PFSK-1 (cell line): ENCODE results near the gene SCNN1B.

Experiments used
- FOXP2 ChIP-seq: optimal IDR thresholded peaks from 2 replicates; pipeline ENCODE3; 2011; ENCODE audit warnings: borderline replicate concordance, control low read depth, inconsistent platforms; ENCODE audit not compliant: insufficient read depth; ENCODE audit errors: extremely low read length, extremely low read depth
- POLR2AphosphoS5 ChIP-seq: IDR thresholded peaks from 2 replicates; pipeline ENCODE4 v1.6.1; 2012; ENCODE audit warnings: low read depth, mild to moderate bottlenecking, control low read depth, low read length, moderate library complexity
- SIN3A ChIP-seq: IDR thresholded peaks from 2 replicates; pipeline ENCODE4 v1.6.1; 2012; ENCODE audit warnings: mild to moderate bottlenecking, low read length, moderate library complexity, borderline replicate concordance; ENCODE audit not compliant: insufficient read depth
- TAF1 ChIP-seq: IDR thresholded peaks from 2 replicates; pipeline ENCODE4 v1.6.1; 2012; ENCODE audit warnings: low read length, control low read depth, borderline replicate concordance; ENCODE audit not compliant: insufficient read depth
- TF ChIP-seq, protein P1 (sequence below), 2 experiments: IDR thresholded peaks; 2 replicates each; pipeline versions ENCODE4 v1.6.1 to v1.8.0; 2011 to 2012; ENCODE audit warnings: low read depth in 2 of 2, low read length in 2 of 2, control low read depth in 1 of 2, inconsistent platforms in 1 of 2, mild to moderate bottlenecking in 1 of 2, moderate library complexity in 1 of 2; ENCODE audit not compliant: insufficient read depth in 1 of 2

DNA sequence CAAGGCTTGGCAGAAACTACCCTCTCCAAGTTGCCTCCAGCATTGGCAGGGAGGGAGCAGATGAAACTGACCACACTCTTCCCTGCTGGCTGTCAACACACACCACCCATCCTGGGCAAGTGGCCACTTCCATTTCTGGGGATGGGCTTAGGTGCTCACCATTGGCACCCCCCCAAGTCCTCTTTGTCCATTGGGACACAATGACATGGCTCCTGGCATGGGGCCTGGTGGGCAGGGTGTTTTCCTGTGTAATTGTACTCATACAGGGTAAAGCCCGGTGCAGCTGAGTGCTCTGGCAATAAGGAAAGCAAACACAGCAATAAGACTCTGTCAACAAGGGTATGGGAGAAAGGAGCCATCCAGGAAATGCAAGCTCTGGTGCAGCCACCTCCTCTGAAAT lies 22.6 kb downstream of the SCNN1B start:
- TF ChIP-seq SIN3A (no peak), POLR2AphosphoS5 (no peak), TAF1 (no peak), FOXP2 (no peak)
- TF ChIP-seq, protein P1, sequence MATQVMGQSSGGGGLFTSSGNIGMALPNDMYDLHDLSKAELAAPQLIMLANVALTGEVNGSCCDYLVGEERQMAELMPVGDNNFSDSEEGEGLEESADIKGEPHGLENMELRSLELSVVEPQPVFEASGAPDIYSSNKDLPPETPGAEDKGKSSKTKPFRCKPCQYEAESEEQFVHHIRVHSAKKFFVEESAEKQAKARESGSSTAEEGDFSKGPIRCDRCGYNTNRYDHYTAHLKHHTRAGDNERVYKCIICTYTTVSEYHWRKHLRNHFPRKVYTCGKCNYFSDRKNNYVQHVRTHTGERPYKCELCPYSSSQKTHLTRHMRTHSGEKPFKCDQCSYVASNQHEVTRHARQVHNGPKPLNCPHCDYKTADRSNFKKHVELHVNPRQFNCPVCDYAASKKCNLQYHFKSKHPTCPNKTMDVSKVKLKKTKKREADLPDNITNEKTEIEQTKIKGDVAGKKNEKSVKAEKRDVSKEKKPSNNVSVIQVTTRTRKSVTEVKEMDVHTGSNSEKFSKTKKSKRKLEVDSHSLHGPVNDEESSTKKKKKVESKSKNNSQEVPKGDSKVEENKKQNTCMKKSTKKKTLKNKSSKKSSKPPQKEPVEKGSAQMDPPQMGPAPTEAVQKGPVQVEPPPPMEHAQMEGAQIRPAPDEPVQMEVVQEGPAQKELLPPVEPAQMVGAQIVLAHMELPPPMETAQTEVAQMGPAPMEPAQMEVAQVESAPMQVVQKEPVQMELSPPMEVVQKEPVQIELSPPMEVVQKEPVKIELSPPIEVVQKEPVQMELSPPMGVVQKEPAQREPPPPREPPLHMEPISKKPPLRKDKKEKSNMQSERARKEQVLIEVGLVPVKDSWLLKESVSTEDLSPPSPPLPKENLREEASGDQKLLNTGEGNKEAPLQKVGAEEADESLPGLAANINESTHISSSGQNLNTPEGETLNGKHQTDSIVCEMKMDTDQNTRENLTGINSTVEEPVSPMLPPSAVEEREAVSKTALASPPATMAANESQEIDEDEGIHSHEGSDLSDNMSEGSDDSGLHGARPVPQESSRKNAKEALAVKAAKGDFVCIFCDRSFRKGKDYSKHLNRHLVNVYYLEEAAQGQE (IDR thresholded peaks at IDR 0.05; ENCODE audit: insufficient read depth in 1 of 2, low read depth in 2 of 2, low read length in 2 of 2), result no peak
